GM18499 (cell line): ENCODE data around the gene MZT2A.
"Not testable (repeated sequence)": the region's sequence is repeated elsewhere in the genome, so short reads cannot be mapped to it uniquely, and the experiment has no call there.

Source experiments
- ATAC-seq: cut with Tn5 transposase; IDR thresholded peaks from one replicate; pipeline ENCODE4 v1.9.1; 2021; ENCODE audit warnings: moderate number of reproducible peaks; ENCODE audit not compliant: insufficient read depth, unreplicated experiment

The MZT2A gene

DNA sequence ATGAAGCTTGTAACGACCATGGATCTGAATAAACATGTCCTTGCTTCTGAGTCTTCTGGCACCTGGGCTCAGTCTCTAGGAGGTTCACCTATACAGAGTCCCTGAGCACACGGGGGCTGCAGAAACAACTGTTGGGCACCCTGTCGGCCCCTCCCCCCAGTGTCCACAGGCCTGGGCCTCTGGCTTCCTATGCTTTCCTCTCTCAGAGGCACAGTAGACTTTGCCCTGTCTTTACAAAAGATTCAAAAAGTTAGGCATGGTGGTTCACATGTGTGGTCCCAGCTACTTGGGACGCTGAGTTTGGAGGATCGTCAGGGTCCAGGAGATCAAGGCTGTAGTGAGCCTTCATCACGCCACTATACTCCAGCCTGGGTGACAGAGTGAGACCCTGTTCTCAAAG lies 29.3 kb upstream of the MZT2A start:
- ATAC-seq, result not testable (repeated sequence)

DNA sequence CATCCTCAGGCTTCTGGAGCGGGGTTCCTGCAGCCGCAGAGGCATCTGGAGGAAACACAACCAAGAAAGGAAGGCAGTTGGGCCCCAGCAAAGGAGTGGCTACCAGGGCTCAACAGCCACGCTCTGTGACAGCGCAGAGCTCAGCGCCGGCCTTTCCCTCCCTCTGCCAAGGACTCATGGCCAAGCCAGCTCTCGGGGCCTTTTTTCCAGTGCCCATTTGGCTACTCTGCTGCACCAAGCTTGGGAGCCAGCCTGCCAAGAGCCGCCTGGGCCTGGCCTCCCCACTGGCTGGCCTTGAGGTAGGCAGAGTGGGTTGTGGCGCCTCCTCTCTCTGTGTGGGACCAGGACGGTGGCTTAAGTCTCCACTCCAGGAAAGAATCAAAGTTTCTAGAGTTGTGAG lies 28.3 kb upstream of the MZT2A start:
- no peak for ATAC-seq

DNA sequence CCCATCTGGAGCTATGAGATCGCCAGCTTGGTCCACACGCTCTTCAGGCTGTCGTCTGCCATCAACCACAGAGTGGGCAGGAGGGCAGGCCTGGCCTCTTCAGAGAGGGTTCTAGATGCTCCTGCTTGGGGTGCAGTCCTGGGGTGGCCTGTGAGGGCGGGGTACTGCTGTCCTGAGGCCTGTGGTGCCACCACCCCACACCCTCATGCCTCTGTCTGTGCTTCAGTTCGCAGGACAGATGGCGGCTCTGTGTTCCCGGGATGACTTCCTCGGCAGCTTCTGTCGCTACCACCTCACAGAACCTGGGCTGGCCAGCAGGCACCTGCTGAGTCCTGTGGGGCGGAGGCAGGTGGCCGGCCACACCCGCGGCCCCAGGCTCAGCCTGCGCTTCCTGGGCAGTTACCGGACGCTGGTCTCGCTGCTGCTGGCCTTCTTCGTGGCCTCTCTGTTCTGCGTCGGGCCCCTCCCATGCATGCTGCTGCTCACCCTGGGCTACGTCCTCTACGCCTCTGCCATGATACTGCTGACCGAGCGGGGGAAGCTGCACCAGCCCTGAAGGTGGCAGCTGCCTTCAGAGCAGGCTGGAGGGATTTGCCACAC lies 27.8 kb upstream of the MZT2A start:
- ATAC-seq, result not testable (repeated sequence)

DNA sequence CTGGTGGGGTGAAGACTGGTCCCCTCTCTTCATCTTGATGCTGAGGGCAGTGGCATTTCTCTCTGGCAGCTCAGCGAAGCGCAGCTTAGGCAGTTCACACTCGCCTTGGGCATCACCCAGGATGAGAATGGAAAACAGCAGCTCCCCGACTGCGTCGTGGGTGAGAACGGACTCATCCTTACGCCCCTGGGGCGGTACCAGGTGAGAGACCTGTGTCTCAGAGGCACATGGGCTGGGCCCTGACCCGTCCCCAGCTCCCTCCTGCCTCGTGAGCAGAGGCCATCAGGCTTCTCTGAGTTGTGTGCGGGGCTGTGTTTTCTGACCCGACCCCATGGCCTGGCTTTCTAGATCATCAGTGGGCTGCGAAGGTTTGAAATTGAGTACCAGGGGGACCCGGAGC lies 27.3 kb upstream of the MZT2A start:
- no peak for ATAC-seq

DNA sequence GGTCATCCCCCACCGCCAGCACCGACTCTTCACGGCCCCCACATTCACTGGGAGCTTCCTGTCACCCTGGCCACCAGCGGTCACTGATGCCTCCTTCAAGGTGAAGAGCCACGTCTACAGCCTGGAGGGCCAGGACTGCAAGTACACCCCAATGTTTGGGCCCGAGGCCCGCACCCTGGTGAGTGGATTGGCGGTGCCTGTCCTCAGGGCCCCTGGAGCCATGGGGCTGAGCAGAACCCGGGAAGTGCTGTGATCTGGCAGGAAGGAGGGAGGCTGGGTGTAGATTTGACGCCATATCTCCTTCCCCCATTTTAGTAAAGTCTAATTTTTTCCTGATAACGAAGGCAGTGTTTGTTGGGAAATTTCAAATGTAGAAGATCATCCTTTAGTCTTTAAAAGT lies 26.3 kb upstream of the MZT2A start:
- not testable (repeated sequence) for ATAC-seq

DNA sequence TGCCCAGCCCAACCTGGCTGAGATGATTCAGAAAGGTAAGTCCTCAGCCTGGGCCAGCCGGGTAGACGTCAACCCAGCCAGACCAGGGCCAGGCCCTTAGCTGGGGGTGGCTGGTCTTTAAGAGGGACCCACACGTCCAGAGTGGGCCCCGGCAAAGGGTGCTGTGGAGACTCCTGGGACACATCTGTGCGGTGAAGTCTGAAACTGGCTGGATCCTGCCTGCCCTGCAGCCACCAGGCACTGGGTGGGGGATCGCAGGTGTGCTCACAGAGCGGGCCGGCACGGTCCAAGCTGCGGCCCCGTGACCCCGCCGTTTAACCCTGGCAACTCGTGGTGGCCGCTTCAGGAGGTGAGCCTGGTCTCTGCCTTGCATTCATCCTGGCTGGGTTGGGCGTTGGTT lies 25.7 kb upstream of the MZT2A start:
- ATAC-seq, result not testable (repeated sequence)

DNA sequence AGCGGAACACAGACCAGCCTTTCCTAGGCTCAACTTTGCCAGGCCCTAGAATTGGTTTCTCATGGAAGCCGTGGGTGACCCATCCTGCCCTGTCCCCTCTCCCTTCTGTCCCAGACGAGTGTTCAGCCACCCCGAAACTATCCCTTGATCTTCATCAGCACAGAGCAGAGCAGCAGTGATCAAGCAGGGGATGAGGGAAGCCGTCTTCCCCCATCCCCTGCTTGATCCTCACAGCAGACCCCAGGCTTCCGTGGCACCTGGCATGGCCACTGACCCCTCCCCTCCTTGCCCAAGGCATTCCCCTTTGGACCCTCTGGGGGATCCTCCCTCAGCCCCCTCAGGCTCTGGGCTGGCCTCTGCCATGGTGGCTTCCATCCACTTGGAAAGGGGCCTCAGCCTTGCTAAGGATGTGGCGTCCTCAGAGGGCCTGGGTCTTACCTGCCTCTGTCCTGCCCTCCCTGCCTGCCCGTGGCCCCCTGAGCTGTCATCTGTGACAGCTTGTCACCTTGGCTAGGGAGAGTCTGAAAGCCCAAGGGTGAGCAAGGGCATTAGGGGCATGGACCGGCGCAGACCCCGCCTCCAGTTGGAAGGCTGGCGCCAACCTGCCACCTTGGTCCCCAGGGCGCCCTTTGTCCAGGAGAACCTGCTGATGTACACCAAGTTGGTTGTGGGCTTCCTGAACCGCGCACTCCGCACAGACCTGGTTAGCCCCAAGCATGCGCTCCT lies 25.1 kb upstream of the MZT2A start:
- ATAC-seq, result no peak

DNA sequence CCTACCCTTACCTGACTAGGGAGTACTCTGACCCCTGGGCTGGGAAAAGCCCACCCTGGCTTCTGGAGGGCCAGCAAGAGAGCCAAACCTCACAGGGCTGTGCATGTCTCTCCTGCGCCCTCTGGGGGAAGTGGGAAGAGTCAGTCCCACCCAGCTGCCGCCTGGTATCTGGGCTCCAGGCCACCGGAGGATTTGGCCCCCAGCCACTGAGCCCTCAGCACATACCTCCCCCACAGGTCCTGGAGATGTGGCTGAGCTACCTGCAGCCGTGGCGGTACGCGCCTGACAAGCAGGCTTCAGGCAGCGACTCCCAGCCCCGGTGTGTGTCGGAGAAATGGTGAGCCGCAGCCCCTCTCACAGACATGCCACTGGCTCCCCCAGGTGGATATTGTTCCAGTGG lies 24.4 kb upstream of the MZT2A start:
- not testable (repeated sequence) for ATAC-seq

DNA sequence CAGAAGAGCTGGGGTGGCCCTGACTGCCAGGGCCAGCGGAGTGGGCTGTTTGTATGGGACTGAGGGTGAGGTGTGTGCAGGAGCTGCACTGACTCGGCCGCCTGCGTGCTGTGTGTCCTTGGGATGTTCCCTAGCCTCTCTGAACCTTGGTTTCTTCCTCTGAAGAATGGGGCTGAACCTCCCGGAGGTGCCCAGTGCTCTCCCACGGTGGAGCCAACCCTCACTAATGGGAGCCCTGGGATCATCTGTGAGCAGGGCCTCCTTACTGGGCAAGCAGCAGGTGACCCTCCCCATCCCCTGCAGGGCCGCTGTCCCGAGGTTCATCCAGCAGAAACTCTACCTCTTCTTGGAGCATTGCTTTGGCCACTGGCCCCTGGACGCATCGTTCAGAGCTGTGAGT lies 23.8 kb upstream of the MZT2A start:
- no peak for ATAC-seq

DNA sequence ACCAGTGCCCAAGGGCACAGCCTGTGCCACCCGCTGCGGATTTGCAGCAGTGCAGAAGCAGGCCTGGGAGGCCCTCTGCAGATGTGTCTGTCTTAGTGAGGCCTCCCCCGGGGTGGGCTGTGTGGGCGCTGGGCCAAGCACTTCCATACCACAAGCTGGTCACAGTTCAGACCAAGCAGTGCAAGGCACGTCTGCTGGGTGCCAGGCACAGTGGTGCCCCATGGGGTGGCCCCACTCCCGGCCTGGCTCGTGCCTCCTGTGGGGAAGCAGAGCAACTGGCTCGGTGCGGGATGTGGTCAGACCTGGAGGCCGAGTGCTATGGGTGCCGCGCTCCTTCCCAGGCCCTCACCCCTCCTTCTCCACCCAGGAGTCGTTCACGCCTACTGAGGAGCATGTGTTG lies 23.0 kb upstream of the MZT2A start:
- ATAC-seq, result not testable (repeated sequence)

DNA sequence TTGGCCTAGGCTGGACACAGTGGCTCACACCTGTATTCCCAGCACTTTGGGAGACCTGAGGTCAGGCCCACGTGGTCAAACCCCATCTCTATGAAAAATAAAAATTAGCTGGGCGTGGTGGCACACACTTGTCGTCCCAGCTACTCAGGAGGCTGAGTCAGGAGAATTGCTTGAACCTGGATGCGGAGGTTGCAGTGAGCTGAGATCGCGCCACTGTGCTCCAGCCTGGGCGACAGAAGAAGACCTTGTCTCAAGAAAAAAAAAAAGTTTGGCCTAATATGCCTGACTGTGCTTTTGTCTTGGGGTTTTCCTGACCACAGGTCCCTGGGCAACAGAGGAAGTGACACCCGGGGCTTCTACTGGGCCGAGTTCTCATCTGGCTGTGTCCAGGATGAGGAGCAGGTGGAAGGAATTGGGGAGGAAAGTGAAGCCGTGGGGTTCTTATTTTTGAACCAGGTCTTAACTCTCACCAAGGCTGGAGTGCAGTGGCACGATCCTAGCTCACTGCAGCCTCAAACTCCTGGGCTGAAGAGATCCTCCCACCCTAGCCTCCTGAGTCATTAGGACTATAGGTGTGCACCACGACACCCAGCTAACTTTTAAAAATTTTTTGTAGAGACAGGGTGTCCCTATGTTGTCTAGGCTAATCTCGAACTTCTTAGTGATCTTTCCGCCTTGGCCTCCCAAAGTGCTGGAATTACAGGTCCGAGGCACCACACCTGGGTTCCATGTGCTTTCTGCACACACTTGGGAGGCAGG lies 22.4 kb upstream of the MZT2A start:
- ATAC-seq, result peak; percentile 67

DNA sequence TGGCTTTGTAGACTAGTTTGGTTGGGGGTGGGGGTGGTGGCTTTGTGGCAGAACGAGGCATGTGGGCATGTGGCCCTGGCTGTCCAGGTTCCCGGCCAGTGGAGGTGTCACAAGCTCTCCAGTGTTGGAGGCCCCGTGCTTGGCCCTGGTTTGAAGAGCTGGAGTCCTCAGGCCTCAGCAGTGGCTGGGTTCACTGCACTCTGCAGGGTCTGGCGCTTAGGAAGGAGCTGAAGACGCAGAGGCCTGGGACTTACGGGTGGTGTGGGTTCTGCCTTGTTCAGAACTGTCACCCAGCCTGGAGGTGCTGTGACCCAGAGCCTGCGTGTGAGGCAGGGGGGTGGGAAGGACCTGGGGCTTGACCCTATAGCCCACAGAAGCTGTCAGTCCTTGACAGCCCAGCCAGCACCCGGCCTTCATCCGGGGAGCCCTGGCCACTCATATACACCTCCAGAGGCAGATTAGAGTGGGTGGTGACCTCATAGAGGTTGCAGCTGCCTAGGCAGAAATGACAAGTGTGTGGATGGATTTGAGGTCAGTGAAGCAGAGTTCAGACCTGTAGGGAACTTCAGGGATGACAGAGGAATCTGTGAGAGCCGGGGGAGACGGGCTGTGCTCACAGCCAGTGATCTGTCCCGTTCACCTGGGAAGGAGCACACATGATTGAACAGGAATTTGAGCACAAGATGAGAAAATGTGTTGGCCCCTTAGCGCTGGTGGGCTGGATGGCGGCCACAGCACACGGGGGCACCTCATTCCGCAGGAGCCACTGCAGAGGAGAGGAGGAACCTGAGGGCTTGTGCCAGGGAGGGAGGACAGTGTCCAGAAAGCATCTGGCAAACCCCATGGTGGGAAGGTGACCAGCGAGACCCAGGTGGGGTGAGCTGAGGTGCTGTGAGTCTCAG lies 20.0 kb upstream of the MZT2A start:
- not testable (repeated sequence) for ATAC-seq

DNA sequence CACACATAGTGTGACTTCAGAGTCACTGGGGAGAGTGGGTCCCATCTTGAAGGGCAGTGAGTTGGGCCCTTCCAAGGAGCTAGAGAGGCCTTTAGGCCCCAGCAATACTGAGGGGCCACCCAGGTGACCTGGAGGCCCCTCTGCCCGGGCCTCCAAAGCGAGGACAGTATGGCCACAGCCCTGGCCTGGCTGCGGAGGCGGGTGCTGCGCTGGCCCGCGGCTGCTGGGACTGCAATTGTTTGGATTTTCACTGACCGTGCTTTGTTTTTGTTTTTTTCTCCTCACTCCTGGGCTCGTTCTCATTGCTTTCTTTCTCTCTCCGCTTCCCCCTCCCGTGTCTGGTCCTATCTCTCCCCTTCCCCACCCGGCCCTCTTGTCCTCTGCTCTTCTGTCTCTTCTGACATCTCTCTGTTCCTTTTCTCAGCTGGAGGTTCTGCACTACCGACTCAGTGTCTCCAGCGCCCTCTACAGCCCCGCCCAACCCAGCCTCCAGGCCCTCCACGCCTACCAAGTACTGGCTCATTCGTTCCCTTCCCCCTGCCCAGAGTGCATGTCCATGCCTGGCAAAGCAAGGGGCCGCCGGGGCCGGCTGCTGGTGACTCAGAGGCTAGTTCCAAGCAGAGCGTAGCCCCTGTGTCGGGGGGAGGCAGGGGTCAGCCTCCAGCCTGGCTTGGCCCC lies 19.2 kb upstream of the MZT2A start:
- ATAC-seq, result not testable (repeated sequence)

DNA sequence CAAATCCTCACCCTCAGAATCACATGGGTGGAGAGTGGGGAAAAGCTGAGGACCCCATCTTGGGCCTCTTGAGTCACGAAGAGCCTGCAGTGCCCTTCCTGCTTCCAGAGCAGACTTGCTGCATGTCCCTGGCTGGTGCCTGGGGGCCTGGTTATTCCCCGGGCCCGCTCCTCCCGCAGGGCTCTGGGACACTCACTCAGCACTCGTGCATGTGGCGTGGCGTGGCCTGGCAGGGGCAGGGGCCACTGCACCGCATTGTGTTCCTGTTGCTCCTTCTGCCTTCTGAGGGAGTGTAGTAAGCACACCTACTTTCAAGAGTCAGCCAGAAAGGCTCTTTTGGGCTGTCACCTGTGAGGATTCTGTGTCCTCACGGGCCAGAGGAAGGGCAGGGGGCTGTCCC lies 17.4 kb upstream of the MZT2A start:
- ATAC-seq, result no peak

DNA sequence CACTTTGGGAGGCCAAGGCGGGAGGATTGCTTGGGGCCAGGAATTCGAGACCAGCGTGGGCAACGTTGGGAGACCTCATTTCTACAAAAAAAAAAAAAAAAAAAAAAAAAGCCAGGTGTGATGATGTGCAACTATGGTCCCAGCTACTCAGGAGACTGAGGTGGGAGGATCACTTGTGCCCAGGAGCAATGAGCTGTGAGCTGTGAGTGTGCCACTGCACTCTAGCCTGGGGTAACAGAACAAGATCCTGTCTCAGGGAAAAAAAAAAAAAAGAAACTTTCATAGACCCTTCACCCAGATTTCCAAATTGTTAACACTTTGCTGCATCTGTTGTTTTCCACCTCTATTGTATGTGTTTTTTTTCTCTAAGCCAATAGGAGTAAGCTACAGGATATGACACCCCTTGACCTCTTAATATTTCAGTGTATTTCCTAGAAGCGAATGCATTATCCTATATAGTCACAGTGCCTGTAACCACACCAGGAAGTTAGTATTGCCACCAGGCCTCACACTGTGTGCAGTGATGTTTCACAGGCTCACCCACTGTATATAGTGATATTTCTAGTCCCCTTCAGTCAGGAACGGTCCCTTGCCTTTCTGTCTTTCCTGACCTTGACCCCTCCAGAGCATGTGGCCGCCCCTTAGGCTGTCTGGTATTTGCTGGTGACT lies 12.0 kb upstream of the MZT2A start:
- not testable (repeated sequence) for ATAC-seq

DNA sequence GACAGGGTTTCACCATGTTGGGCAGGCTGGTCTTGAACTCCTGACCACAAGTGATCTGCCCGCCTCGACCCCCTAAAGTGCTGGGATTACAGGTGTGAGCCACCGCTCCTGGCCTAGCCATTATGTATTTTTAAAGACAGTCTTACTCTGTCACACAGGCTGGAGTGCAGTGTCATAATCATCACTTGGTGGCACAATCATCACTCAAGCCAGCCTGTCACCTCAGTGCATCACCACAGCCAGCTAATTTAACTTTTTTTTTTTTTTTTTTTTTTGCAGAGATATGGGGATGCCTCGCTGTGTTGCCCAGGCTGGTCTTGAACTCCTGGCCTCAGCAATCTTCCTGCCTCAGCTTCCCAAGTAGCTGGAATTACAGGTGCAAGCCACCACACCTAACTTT lies 11.4 kb upstream of the MZT2A start:
- ATAC-seq, result not testable (repeated sequence)

DNA sequence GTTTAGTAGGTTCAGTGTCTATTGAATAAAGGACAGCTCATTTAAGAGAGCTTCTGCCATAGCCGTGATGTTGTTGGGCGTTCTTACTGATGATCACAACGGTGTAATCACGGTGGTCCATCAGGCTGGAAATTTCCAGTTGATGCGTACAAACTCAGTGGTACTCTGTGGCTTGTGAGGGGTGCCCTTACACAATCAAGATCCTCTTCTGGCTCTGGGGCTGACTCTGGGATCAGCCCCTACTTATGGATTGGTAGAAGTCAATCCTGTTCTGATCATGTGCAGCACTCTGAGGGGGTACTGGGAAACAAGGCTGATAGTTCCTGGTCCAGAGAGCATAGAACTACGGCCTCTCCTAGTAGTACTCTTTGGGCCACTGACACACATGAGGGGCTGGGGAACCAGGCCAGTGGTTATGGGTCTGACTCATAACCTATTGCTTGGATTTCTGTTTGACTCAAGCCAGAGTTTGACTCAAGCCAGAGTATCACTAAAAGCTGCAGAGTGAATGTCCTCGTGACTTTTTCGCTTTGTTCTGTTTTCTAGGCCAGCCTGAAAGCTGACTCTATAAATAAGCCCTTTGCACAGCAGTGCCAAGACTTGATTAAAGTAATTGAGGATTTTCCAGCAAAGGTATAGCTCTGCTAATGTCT lies 6.2 kb upstream of the MZT2A start:
- ATAC-seq, result peak; percentile 94

DNA sequence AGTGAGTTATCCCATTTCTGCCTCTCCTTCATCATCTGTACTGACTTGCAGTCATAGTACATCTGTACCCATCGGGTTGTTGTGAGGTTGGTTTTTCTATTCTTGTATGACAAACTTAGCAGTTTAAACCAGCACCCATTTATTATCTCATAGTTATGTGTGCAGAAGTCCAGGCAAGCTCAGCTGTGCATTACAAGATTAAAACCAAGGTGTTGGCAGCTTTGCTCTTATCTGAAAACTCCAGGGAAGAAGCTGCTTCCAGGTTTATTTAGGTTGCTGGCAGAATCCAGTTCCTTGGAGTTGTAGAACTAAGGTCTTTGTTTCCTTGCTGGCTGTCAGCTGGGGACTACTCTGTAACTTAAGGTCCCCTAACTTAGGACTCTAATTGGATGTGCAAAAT lies 3.3 kb upstream of the MZT2A start:
- not testable (repeated sequence) for ATAC-seq
